GM18873 (cell line): ENCODE data around the gene TPD52L1.

Experiments
- ATAC-seq: cut with Tn5 transposase; IDR thresholded peaks from one replicate; pipeline ENCODE4 v1.9.1; 2021; ENCODE audit warnings: mild to moderate bottlenecking, moderate library complexity, moderate number of reproducible peaks; ENCODE audit not compliant: unreplicated experiment, low FRiP score

TPD52L1 gene

DNA sequence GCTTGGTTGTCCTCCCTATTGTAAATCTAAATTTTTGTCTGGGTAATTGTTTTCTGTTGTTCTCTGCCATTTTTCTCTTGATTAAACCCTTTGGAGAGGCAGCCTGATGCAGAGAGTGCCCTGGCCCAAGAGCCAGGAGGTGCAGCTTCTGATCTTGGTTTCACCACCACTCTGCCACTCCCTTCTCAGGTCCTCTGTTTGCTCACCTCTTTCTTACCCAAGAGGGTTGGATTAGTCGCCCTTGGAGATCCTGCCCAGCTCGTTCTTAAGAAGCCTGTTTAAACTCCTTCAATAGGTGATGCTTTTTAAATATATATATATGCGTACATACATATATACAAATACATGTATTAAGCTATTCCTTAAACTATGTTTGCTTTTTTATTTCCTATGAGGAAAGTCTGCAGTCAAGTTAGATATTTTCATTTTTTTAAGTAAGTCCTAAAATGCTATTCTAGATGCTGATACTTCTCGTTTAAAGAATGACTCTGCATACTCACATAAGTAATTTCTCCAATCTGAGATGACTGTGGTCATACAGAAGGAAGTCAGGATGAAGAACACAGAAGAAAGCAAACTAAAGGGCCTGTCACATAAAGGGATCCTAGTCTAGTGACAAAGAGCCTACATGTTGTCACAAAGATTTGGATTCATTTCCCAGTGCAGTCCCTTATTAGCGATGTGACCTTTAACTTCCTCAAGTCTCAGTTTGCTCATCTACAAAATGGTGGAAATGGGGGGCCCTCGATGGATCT lies 19.9 kb downstream of the TPD52L1 start:
- no peak for ATAC-seq

- no peak for ATAC-seq
Observed at GRCh38 chr6:125174626-125175025, 21.1 kb downstream of the TPD52L1 start.

DNA sequence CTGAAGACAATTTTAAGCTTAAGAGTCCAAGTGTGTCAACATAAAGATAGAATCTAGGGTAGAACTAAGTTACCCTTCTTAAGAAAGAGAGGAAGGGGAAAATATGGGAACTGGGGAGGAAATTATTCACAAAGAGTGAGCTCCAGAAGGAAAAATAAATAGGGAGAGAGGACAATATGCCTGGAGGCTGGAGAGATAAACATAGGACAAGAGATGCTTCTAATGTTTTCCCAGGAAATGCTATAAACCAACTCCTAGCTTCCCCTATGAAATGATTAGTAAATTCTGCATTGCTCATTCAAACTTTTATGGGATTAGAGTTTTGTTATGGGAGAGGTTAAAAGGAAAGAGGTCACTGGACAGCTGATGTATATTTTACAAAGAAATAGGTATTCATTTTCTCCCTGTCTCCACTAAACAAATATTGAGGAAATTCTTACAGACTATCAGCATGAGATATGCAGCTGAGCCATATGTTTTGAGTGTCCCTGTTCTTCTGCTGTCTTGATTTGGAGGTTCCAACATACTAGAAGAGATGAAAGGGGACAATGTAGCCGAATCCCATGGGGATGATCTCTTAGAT lies 22.0 kb downstream of the TPD52L1 start:
- ATAC-seq, result no peak

DNA sequence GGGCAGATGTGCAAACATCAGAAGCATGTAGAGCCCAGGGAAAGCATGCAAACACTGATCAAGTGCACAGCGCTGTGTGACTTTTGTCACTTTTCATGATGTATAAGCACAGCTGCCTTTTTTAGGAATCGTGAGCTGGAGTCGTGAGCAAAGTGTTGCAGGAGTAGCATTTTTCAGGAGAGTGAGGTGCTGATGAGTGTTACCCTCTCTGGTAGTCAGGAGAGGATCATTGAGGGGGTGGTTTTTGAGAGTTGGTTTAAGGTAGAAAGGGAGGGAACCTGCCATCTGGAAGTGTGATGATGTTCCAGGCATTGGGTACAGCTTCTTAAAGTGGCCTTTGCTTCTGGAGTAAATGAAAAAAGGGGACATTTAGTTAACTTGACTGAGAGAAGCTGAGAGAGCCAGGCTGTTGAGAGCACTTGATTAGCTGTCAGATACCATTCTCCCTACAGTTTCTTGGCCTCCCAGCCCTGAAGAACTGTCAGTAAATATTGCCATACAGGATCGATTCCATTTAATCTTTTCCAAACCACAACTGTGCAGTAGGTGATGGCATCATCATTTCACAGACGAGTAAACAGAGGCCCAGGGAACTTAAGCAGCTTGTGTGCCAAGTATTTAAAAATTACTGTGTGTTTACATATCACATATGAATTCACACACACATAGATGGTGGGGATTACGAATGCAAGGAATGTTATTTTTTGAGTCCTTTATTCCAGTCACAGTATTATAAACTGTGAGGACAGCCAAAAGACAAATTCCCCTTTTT lies 28.9 kb downstream of the TPD52L1 start:
- ATAC-seq, result no peak

DNA sequence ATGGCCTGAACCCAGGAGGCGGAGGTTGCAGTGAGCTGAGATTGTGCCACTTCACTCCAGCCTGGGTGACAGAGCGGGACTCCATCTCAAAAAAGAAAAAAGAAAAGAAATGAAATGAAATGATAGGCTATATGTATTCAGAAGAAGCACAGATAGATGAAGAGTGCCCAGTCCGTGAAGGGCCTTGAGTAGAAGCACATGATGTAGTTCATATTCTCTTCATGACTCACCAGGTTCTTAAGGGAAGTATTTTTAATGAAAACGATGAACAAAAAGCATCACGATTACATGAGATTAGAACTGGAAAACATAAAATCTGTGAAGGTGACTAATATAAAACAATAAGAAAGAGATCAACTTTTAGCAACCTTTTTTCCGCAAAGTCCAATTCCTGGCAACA lies 29.8 kb downstream of the TPD52L1 start:
- no peak for ATAC-seq

DNA sequence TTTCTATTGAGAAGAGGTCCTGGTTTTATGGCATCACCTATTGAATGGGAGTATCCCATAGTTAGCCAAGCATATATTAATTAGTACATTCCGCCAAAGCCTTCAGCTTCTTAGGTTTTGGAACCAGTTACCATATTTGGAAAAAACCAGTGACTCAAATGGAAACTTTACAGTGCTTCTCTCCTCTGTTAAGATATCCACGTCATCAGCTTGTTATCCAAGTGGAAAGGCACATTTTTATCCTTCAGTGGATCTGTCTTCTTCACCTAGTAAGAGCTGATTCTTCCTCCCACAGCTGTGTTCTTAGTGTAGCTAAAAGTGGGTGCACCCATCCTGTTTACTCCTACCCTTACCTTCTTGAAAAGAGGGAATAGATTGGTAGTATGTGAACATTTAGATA lies 34.5 kb downstream of the TPD52L1 start:
- no peak for ATAC-seq

- ATAC-seq, result no peak
Observed at GRCh38 chr6:125188594-125189203, 35.1 kb downstream of the TPD52L1 start.

DNA sequence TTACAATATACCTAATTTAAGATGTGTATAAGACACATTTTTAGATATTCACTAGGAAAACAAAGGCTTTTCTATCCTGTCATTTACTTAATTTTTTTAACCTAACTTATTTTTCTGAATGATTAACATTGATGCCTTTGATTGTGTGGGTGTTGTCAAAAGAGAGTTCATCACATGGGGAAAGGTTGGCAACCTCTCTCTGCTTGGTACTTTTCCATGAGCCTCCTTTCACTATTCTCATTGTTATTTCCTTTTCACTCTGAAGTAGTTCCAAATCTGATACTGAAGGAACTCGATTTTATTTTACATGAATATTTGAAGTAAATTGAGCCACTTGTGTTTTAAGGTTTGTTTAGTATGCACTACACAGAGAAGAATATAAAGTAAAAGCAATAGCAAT lies 35.9 kb downstream of the TPD52L1 start:
- ATAC-seq, result no peak

GRCh38 chr6:125190667-125191066 lies 37.1 kb downstream of the TPD52L1 start:
- ATAC-seq, result no peak

DNA sequence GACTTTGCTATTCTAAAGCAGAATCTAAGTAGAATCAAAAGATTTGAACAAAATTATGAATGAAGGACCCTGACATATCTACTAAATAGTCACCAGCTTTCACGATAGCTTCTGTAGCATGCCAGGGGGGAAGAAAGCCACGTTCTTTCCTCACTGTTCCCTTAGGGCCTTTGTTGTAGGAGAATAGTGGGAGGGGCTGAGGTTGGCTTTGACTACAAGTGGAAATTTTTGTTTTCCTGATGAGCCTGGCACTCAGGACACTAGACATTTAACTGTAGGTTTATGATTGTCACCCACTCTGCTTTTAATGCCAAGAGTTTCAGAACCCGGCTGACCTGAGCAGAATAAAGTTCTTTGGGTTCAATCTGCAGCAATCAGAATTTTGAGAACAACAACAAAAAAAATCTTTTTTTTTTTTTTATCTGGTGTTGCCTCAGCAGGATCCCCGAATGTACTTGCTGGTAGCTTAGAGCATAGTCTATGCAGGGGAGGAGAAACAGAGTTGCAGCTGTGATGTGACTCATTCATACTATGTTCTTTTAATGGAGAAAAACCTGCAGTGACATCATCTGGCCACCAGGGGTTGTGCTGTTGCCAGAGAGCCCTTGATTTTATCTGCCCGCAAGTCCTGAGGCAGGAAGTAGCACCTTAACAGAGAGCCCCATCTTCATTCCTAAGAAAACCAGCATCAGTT lies 38.5 kb downstream of the TPD52L1 start:
- ATAC-seq, result peak; percentile 87

DNA sequence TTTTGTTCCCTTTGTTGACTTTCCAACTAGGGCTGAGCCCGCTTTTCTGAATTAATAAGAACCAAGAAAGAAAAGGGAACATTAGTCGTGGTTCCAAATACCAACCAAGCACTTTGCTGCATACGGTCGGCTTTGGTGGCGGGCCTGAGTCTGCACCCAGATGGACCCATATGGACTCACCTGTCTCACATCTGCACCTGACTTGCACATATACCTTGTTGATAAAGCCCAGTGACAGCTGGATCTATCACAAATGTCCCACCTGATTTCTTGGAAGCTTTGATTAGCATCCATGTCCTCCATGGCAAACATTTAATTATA lies 39.0 kb downstream of the TPD52L1 start:
- ATAC-seq, result no peak

DNA sequence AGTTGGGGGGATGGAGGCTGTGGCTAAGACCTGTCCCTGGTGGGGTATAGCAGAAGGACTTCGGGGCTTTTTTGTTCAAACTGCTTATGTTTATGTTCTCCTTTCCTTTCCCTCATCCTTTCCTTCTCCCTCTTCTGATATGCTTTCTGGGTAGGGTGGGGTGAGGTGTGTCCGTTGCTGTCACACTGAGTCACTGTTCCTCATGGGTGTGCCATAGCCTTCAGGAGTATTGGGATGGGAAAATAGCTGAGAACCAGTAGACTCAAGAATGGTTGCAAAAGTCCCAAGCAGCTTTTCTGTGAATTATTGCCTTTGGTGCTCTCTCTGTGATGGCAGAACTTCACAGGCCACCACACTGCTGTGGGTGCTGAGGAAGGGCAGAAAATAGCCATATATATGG lies 39.6 kb downstream of the TPD52L1 start:
- no peak for ATAC-seq

DNA sequence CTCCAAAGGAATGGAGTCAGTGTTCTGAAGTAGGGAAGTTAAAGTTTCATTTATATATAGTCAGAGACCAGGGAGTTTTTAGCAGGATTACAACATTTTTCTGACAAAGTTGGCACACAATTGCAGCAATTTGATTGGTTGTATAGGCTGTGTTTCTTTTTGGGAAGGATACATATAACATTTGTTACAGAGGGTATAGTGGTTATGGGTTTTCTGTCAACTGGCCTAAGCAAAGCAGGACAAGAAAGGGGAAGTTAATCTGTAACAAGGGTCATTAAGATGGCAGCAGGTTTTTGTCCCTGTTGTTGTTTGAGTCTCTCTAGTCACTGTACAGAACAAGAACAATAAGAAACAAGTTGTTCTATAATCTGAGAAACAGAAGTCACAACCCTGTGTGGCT lies 41.4 kb downstream of the TPD52L1 start:
- ATAC-seq, result no peak

DNA sequence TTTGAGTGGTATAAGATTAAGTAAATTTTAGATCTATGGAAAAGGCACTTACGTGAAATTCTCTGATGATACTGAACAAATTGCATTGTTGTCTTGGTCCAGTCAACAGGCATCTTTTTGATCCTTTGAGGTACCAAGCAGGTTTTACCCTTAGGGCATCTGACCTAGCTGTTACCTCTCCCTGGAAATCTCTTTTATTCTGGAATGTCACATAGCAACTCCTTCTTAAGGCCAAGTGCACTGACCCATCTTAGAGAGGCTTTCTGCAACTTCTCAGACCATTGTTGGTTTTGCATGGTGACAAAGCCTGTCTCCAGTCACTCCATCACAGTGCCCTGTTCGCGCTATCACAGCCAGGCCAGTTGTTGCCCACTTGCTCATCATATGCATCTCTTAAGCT lies 42.0 kb downstream of the TPD52L1 start:
- no peak for ATAC-seq

DNA sequence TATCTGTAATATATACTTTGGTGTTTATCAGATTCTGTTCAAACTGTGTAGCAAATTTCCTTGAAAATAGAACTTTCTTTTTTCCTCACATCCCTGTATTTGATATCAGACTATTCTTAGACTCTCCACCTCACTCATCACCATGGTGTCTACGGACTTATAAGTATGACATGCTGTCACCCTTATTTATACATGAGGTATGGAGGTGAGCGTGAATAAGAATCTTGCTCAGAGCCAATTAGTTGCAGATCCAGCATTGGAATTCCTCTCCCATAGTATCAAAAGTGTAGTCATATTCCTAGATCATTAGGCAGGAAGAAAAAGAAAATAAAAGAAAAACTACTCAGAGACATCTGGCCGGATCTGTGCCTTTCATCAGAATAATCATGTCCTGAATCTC lies 43.0 kb downstream of the TPD52L1 start:
- ATAC-seq, result no peak

- ATAC-seq, result no peak
Observed at GRCh38 chr6:125197795-125198269, 44.3 kb downstream of the TPD52L1 start.

DNA sequence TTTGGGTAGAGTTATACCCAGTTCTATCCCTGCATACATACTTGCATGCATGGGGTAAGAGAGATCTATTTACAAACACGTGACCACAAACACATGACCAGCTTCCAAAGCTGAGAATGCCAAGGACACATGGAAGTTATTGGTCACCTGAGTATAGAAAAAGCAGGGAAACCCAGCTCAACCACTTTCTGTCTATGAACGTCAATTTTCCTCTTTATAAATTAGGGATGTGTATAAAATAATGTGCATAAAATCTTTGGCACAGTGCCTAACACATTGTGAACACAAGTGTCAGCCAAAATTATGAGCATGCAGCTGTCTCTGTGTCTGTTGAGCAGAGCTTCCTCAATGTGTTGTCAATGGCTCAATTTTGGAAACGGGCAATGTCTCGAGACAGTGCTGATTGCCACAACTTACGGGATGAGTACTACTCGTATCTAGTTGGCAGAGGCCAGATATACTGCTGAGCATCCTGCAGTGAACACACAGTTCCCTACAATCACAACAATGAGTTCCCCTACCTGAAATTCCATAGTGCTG lies 44.9 kb downstream of the TPD52L1 start:
- no peak for ATAC-seq

GRCh38 chr6:125200941-125201340 lies 47.4 kb downstream of the TPD52L1 start:
- no peak for ATAC-seq

DNA sequence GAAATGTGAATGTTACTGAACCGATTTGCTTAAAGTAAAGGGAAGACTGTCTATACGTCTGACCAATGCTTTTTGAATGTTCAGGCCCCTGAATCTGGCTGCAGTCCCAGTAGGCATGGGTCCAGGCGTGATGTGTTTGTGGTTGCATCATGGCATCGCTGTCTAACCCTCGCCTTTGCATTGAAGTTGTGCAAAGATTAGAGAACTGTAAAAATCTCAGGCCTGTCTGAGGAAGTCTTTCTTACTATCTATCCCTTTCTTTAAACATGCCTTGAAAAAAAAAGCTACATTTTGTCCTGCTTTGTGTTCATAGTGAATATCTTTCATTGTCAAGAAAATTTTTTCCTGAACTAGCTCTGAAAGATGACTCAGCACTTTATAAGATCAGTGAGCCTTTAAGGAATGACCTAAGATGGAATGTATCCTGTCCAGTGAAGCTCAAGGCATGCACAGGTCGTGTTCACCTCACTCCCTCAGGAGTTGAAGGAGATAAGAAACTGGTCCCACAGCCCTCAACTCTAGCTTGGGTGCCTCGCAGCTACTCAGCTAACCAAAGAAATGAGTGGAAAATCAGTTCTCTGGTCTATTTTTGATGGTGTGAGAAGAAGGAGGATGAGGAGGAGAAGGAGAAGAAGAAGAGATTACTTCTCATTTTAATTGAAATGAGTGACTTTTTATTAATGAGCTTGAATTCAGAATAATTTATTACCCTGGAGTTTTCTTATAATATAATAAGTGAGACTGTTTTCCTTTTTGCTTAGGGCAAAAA lies 48.6 kb downstream of the TPD52L1 start:
- ATAC-seq, result no peak

DNA sequence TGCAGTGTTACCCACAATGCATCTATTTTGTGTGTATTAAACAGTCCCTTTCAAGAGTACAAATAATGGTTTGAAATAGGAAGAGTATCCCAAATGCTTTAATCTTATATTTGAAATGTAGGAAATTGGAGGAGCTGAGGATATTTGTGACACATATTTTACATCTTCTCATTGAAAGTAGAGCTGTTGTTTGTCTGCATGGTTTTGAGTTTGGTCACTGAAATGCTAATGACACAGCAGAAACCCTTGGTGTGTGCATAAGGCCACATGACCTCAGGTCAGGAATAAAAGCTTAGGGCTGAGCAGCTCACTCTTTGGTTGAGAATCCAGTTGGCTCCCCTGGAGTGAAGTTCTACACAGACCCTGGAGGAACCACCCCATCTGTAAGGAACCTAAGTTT lies 49.8 kb downstream of the TPD52L1 start:
- ATAC-seq, result no peak
